ENCODE data around the gene PGF.

The PGF gene

GRCh38 chr14:74892745-74893144, 62.7 kb downstream of the PGF start:
- no peak for DNase-seq

DNA sequence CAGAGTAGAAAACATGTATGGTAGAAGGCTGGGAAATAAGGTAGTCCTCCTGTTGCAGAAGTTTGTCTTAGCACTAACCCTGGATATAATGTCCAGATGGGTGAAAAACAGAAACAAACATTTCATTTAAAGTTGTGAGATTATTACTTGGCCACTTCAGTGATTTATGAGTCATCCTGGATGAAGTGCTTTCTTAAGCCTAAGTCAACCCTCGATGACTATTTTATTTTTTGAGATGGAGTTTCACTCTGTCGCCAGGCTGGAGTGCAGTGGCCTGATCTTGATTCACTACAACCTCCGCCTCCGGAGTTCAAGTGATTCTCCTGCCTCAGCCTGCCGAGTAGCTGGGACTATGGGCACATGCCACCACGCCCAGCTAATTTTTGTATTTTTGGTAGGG, 63.5 kb downstream of the PGF start:
- no peak for DNase-seq
